A673 (cell line): ENCODE results near the gene MDH1.

Experiments
- EZH2 ChIP-seq: fragments of 200-600 bp; sonication (generic); IDR thresholded peaks from 2 replicates; pipeline ENCODE4 v1.6.1; 2017; ENCODE audit warnings: borderline replicate concordance, low read depth, mild to moderate bottlenecking, mixed read lengths, antibody characterized with exemption, low read length; ENCODE audit not compliant: poor library complexity, severe bottlenecking
- TF ChIP-seq, protein P1 (sequence below): fragments of 300-800, 200-600 bp; sonication (generic); conservative IDR thresholded peaks from 2 replicates; pipeline ENCODE4 v1.5.1; 2017; ENCODE audit warnings: low read depth, mild to moderate bottlenecking, antibody characterized with exemption, low read length, moderate library complexity, mixed read lengths

DNA sequence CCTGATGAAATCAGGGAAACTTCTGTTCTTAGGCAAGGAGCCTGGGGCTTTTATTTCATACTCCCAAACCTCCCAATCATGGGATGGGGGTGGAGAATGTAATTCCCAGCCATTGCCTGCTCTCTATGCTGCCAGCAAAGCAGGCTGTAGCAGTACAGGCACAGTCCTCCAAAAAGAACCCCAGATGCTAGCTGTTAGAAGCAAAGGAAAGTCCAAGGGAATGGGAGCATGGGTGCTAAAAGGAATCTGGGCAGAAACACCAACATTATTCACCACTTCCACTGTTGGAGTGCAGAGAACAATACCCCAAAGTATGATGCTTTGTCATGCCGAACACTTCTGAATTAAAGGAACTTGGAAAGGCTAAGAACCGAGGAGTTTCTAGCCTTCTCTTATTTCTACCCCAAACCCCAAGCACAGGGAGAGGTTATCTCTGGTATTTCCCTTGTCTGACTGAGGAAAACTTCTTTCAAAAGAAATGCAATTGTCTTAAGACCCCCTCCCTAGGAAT, 24.7 kb downstream of the MDH1 start:
- TF ChIP-seq, protein P1, sequence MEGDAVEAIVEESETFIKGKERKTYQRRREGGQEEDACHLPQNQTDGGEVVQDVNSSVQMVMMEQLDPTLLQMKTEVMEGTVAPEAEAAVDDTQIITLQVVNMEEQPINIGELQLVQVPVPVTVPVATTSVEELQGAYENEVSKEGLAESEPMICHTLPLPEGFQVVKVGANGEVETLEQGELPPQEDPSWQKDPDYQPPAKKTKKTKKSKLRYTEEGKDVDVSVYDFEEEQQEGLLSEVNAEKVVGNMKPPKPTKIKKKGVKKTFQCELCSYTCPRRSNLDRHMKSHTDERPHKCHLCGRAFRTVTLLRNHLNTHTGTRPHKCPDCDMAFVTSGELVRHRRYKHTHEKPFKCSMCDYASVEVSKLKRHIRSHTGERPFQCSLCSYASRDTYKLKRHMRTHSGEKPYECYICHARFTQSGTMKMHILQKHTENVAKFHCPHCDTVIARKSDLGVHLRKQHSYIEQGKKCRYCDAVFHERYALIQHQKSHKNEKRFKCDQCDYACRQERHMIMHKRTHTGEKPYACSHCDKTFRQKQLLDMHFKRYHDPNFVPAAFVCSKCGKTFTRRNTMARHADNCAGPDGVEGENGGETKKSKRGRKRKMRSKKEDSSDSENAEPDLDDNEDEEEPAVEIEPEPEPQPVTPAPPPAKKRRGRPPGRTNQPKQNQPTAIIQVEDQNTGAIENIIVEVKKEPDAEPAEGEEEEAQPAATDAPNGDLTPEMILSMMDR: no peak
- no peak for TF ChIP-seq EZH2
